Keratinocyte (primary cell): ENCODE results near the gene CCDC127. TPM values are rescaled to one million over a fixed set of nuclear protein-coding genes. Genes with fewer than 3 reads are reported as not detected.

ENCODE experiments used
- DNase-seq: peaks from one replicate; pipeline ENCODE4 v3.0.0-alpha.2; 2011; ENCODE audit warnings: low read depth, missing footprints, low spot score
- FAIRE-seq: peaks from 2 replicates; lab custom pipeline; 2011; peaks lifted over from hg19 to GRCh38; lab: Jason Lieb, UNC
- H2AFZ ChIP-seq: 2 replicates; pipeline ENCODE4 v1.6.0; 2012; ENCODE audit warnings: low read length, control low read depth, inconsistent platforms; ENCODE audit not compliant: control insufficient read depth
- H3K27ac ChIP-seq: 2 replicates; pipeline ENCODE4 v1.5.1; 2011; ENCODE audit warnings: low read length; ENCODE audit not compliant: control insufficient read depth, insufficient read depth
- H3K27me3 ChIP-seq: 3 replicates; pipeline ENCODE4 v1.6.0; 2011; ENCODE audit warnings: low read length; ENCODE audit not compliant: control insufficient read depth, insufficient read depth; ENCODE audit errors: extremely low read depth
- H3K36me3 ChIP-seq, 2 experiments: 2 replicates in 1 of 2; 3 replicates in 1 of 2; pipeline ENCODE4 v1.5.1; 2011; ENCODE audit warnings: low read length in 2 of 2, mild to moderate bottlenecking in 1 of 2; ENCODE audit not compliant: control insufficient read depth in 2 of 2, insufficient read depth in 2 of 2; ENCODE audit errors: extremely low read depth in 1 of 2
- H3K4me1 ChIP-seq: 3 replicates; pipeline ENCODE4 v1.5.1; 2011; ENCODE audit warnings: low read length; ENCODE audit not compliant: control insufficient read depth, insufficient read depth; ENCODE audit errors: extremely low read depth
- H3K4me2 ChIP-seq: 3 replicates; pipeline ENCODE4 v1.6.0; 2011; ENCODE audit warnings: low read depth, low read length; ENCODE audit not compliant: control insufficient read depth, insufficient read depth; ENCODE audit errors: extremely low read depth
- H3K4me3 ChIP-seq, 3 experiments: fragments of 200-600 bp in 1 of 3; sonication (generic) in 1 of 3; 2 replicates in 2 of 3; 3 replicates in 1 of 3; pipeline ENCODE4 v1.5.1; 2011 to 2016; ENCODE audit warnings: low read length in 3 of 3, mild to moderate bottlenecking in 3 of 3, control low read depth in 2 of 3, inconsistent platforms in 1 of 3, low read depth in 1 of 3, mixed read lengths in 1 of 3, mixed run types in 1 of 3, moderate library complexity in 1 of 3; ENCODE audit not compliant: control insufficient read depth in 2 of 3, insufficient read depth in 2 of 3; ENCODE audit errors: extremely low read depth in 1 of 3
- H3K79me2 ChIP-seq: 2 replicates; pipeline ENCODE4 v1.6.0; 2012; ENCODE audit warnings: low read length; ENCODE audit not compliant: control insufficient read depth, insufficient read depth
- H3K9ac ChIP-seq: 3 replicates; pipeline ENCODE4 v1.6.0; 2011; ENCODE audit warnings: low read length; ENCODE audit not compliant: control insufficient read depth, insufficient read depth; ENCODE audit errors: extremely low read depth
- H3K9me1 ChIP-seq: 3 replicates; pipeline ENCODE4 v1.6.0; 2011; ENCODE audit warnings: low read length; ENCODE audit not compliant: control insufficient read depth, insufficient read depth; ENCODE audit errors: extremely low read depth
- H3K9me3 ChIP-seq: 2 replicates; pipeline ENCODE4 v1.5.1; 2012; ENCODE audit warnings: low read depth, low read length; ENCODE audit not compliant: control insufficient read depth
- H4K20me1 ChIP-seq: 3 replicates; pipeline ENCODE4 v1.6.0; 2011; ENCODE audit warnings: low read length; ENCODE audit not compliant: control insufficient read depth, insufficient read depth; ENCODE audit errors: extremely low read depth
- EZH2 ChIP-seq: IDR thresholded peaks from one replicate; pipeline ENCODE4 v1.6.1; 2012; ENCODE audit warnings: inconsistent platforms, mild to moderate bottlenecking, low read length, moderate library complexity
- dilution Hi-C: fragments of 300-500 bp; cut with MboI; formaldehyde crosslinking; loops from one replicate; pipeline ENCODE4 v1.7.0; 2020; ENCODE audit warnings: low sequenced_read_pairs; ENCODE audit not compliant: extremely low pct_ligation_motif_present
- polyA plus RNA-seq, 5 experiments: library from polyadenylated mRNA; depleted of rRNA in 3 of 5; stranded (reverse) in 3 of 5; stranded (forward) in 1 of 5; unstranded in 1 of 5; fragments of >200 nt; gene quantifications; 1 replicate in 1 of 5; 2 replicates in 3 of 5; 3 replicates in 1 of 5; pipeline versions ENCODE4 v1.2.1 to v1.2.3, GENCODE V29; 2011 to 2012; ENCODE audit warnings: missing spikeins in 2 of 5, low read depth in 1 of 5, low replicate concordance in 1 of 5
- TF ChIP-seq, protein P1 (sequence below), 3 experiments: IDR thresholded peaks in 1 of 3; conservative IDR thresholded peaks in 1 of 3; optimal IDR thresholded peaks in 1 of 3; 2 replicates in 2 of 3; 3 replicates in 1 of 3; pipeline versions ENCODE3 to v1.5.1; 2011; ENCODE audit warnings: low read length in 3 of 3, mild to moderate bottlenecking in 3 of 3, moderate library complexity in 2 of 3, control low read depth in 1 of 3, inconsistent platforms in 1 of 3; ENCODE audit not compliant: insufficient read depth in 2 of 3; ENCODE audit errors: extremely low read depth in 1 of 3

The CCDC127 gene
- polyA plus RNA-seq, 1 donor (not counting 4 experiments of a cell fraction or from before 2014, with no cell fraction given): 4.9 TPM

- no peak overlapping the region for H3K27ac ChIP-seq
- H3K4me2 ChIP-seq: no peak overlapping the region
- peaks cover 4% of the 10 kb centered on the region for H4K20me1 ChIP-seq
- no peak overlapping the region for H2AFZ ChIP-seq
- no peak overlapping the region for H3K4me3 ChIP-seq
- no peak for FAIRE-seq
- no peaks in the 10 kb centered on the region for H3K36me3 ChIP-seq
- no peaks in the 10 kb centered on the region for H3K9me1 ChIP-seq
- no peaks in the 10 kb centered on the region for H3K9me3 ChIP-seq
- H3K9ac ChIP-seq: no peak overlapping the region
- no peak for DNase-seq
- dilution Hi-C loops: no loop called here
- H3K4me1 ChIP-seq: peaks cover 2% of the 10 kb centered on the region
- no peaks in the 10 kb centered on the region for H3K79me2 ChIP-seq
- peaks cover 46% of the 10 kb centered on the region for H3K27me3 ChIP-seq
- no peak for TF ChIP-seq EZH2
- TF ChIP-seq, protein P1, sequence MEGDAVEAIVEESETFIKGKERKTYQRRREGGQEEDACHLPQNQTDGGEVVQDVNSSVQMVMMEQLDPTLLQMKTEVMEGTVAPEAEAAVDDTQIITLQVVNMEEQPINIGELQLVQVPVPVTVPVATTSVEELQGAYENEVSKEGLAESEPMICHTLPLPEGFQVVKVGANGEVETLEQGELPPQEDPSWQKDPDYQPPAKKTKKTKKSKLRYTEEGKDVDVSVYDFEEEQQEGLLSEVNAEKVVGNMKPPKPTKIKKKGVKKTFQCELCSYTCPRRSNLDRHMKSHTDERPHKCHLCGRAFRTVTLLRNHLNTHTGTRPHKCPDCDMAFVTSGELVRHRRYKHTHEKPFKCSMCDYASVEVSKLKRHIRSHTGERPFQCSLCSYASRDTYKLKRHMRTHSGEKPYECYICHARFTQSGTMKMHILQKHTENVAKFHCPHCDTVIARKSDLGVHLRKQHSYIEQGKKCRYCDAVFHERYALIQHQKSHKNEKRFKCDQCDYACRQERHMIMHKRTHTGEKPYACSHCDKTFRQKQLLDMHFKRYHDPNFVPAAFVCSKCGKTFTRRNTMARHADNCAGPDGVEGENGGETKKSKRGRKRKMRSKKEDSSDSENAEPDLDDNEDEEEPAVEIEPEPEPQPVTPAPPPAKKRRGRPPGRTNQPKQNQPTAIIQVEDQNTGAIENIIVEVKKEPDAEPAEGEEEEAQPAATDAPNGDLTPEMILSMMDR (optimal IDR thresholded peaks at IDR 0.05 in 1 of 3, IDR thresholded peaks at IDR 0.05 in 1 of 3, conservative IDR thresholded peaks at IDR 0.05 in 1 of 3; ENCODE audit: extremely low read depth in 1 of 3, insufficient read depth in 2 of 3, low read length in 3 of 3): no peak
These were observed 25.8 kb downstream of the CCDC127 start for GRCh38 chr5:191949-192690.

DNA sequence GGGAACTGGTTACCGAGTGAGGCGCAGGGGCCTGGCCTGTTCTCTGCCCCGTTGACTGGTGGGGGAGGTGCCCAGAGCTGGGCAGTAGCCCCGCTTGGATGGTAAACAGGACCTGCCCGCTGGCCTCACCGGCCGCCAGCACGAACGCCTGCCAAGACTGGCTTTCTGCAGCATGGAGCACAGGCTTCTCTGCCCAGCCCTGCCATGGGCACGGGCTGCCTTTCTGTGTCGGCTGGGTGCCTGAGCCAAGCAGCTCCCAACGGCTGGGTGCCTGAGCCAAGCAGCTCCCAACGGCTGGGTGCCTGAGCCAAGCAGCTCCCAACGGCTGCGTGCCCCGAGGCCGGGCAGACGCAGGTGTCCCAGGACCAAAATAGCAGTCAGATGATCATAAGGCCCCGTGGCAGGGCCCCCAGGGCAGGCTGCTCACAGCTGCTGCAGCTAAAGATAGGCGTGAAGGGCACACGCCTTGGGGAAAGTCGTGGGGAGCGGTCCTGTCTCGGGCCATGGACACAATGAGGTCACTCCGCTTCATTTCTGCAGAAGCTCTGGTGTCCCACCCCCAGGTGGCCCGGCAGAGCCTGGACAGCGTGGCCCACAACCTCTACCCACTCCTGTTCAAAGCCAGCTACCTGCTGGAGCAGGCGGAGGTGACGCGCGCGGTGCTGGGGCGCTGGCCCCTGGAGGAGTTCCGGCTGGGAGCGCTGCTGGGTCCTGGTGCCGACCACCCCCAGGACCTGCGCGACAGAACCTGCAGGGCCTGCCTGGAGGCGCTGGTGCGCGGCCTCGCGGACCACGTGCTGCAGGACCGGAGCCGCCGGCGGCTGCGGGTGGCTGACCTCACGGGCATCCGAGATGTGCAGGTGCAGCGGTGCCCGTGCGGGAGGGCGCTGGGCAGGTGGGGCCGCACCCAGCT is 26.7 kb downstream of the CCDC127 start, which contains the start of gene LRRC14B:
TSS of gene LRRC14B (plus strand) at position 460 of the 913 bp plus-strand sequence. CDS start at position 504, 44 bp downstream.
- Histone ChIP-seq H3K27ac (no peak within 1 kb of the TSS), H2AFZ (no peak within 1 kb of the TSS), H3K4me2 (peak within 1 kb of the TSS; percentile 37), H3K27me3 (peaks cover 46% of the 10 kb centered on the region), H4K20me1 (peaks cover 4% of the 10 kb centered on the region), H3K36me3 (no peaks in the 10 kb centered on the region), H3K4me1 (peaks cover 2% of the 10 kb centered on the region), H3K4me3 (no peak within 1 kb of the TSS), H3K9me3 (no peaks in the 10 kb centered on the region), H3K79me2 (no peaks in the 10 kb centered on the region), H3K9ac (no peak within 1 kb of the TSS), H3K9me1 (no peaks in the 10 kb centered on the region)
- no peak for FAIRE-seq
- peak; percentile 78 for TF ChIP-seq EZH2
- TF ChIP-seq, protein P1 (optimal IDR thresholded peaks at IDR 0.05 in 1 of 3, IDR thresholded peaks at IDR 0.05 in 1 of 3, conservative IDR thresholded peaks at IDR 0.05 in 1 of 3; ENCODE audit: extremely low read depth in 1 of 3, insufficient read depth in 2 of 3, low read length in 3 of 3): no peak
- no peak for DNase-seq
- dilution Hi-C loops: no loop called here
